Endothelial cell (in vitro differentiated cells): ENCODE results near the gene PON2. TPM values are rescaled to one million over a fixed set of nuclear protein-coding genes. Genes with fewer than 3 reads are reported as not detected.

Source experiments
- DNase-seq: peaks from one replicate; pipeline ENCODE4 v3.0.0; 2021; ENCODE audit warnings: low spot score
- H3K27ac Mint-ChIP-seq: one replicate; pipeline ENCODE4 v1.8.0; 2021; ENCODE audit warnings: mixed read lengths, inconsistent platforms; ENCODE audit not compliant: unreplicated experiment
- H3K27me3 Mint-ChIP-seq: one replicate; pipeline ENCODE4 v1.8.0; 2021; ENCODE audit warnings: mild to moderate bottlenecking, moderate library complexity, mixed read lengths, inconsistent platforms; ENCODE audit not compliant: unreplicated experiment
- H3K36me3 Mint-ChIP-seq: one replicate; pipeline ENCODE4 v1.8.0; 2021; ENCODE audit warnings: mild to moderate bottlenecking, low read depth, mixed read lengths, inconsistent platforms; ENCODE audit not compliant: unreplicated experiment
- H3K4me1 Mint-ChIP-seq: one replicate; pipeline ENCODE4 v1.8.0; 2021; ENCODE audit warnings: mild to moderate bottlenecking, mixed read lengths, inconsistent platforms; ENCODE audit not compliant: unreplicated experiment
- H3K4me3 Mint-ChIP-seq: one replicate; pipeline ENCODE4 v1.8.0; 2021; ENCODE audit warnings: mild to moderate bottlenecking, mixed read lengths, inconsistent platforms; ENCODE audit not compliant: unreplicated experiment
- H3K9me3 Mint-ChIP-seq: one replicate; pipeline ENCODE4 v1.8.0; 2021; ENCODE audit warnings: mixed read lengths, inconsistent platforms; ENCODE audit not compliant: unreplicated experiment
- CTCF ChIP-seq: fragments of 200-600 bp; sonication (generic); IDR thresholded peaks from one replicate; pipeline ENCODE4 v1.5.0; 2021; ENCODE audit warnings: antibody characterized with exemption; ENCODE audit not compliant: unreplicated experiment
- total RNA-seq: library from RNA; stranded (reverse); fragmentation: NEBNext Ultra II Directional; extraction: Animal tissue kit (Norgen Biotek cat#: 25700); gene quantifications from one replicate; pipeline ENCODE4 v1.2.1, GENCODE V29; 2021; ENCODE audit not compliant: unreplicated experiment

Gene PON2
- total RNA-seq, 1 donor from 2014 or later = 158 TPM

GRCh38 chr7:95427914-95428516, 6.8 kb downstream of the PON2 start:
- Mint-ChIP-seq H3K27ac (no peak overlapping the region), H3K9me3 (no peaks in the 10 kb centered on the region), H3K4me3 (no peak overlapping the region), H3K27me3 (peaks cover 2% of the 10 kb centered on the region), H3K4me1 (peaks cover 28% of the 10 kb centered on the region), H3K36me3 (peaks cover 10% of the 10 kb centered on the region)
- no peak for TF ChIP-seq CTCF
- DNase-seq = no peak

GRCh38 chr7:95427166-95427565, 7.7 kb downstream of the PON2 start:
- peak overlapping the region; percentile 65 for H3K27ac Mint-ChIP-seq
- no peaks in the 10 kb centered on the region for H3K9me3 Mint-ChIP-seq
- peak; percentile 15 for DNase-seq

GRCh38 chr7:95425694-95426093, 9.1 kb downstream of the PON2 start:
- Mint-ChIP-seq H3K36me3 (peaks cover 10% of the 10 kb centered on the region), H3K4me3 (no peak overlapping the region), H3K4me1 (peaks cover 32% of the 10 kb centered on the region), H3K9me3 (no peaks in the 10 kb centered on the region), H3K27me3 (peaks cover 2% of the 10 kb centered on the region), H3K27ac (no peak overlapping the region)
- no peak for DNase-seq
- TF ChIP-seq CTCF = no peak

More at GRCh38 chr7:95427166-95427565, 7.7 kb downstream of the PON2 start:
- H3K36me3 Mint-ChIP-seq = peaks cover 10% of the 10 kb centered on the region
- no peak for TF ChIP-seq CTCF
- H3K4me3 Mint-ChIP-seq = no peak overlapping the region
- peaks cover 23% of the 10 kb centered on the region for H3K4me1 Mint-ChIP-seq
- H3K27me3 Mint-ChIP-seq = peaks cover 2% of the 10 kb centered on the region

GRCh38 chr7:95424716-95425115, 10.1 kb downstream of the PON2 start:
- Mint-ChIP-seq H3K27ac (no peak overlapping the region), H3K4me3 (no peak overlapping the region), H3K4me1 (peaks cover 32% of the 10 kb centered on the region), H3K27me3 (peaks cover 2% of the 10 kb centered on the region), H3K36me3 (peaks cover 16% of the 10 kb centered on the region), H3K9me3 (no peaks in the 10 kb centered on the region)
- no peak for TF ChIP-seq CTCF
- DNase-seq = no peak

GRCh38 chr7:95421847-95422444, 12.9 kb downstream of the PON2 start:
- peaks cover 2% of the 10 kb centered on the region for H3K27me3 Mint-ChIP-seq
- no peak overlapping the region for H3K4me3 Mint-ChIP-seq
- H3K9me3 Mint-ChIP-seq = no peaks in the 10 kb centered on the region
- H3K4me1 Mint-ChIP-seq = peaks cover 28% of the 10 kb centered on the region
- peaks cover 22% of the 10 kb centered on the region for H3K36me3 Mint-ChIP-seq
- no peak for TF ChIP-seq CTCF
- H3K27ac Mint-ChIP-seq = peak overlapping the region; percentile 79
- no peak for DNase-seq
